Colonic mucosa (tissue), 4 donors: Measurements from ENCODE around the gene COL9A3. TPM values are rescaled to one million over a fixed set of nuclear protein-coding genes. Genes with fewer than 3 reads are reported as not detected.

ENCODE experiments used
- DNase-seq: peaks from one replicate; pipeline ENCODE4 v3.0.0-alpha.2; 2020
- H3K27ac ChIP-seq: fragments of 200-600 bp; one replicate; pipeline ENCODE4 v1.8.0; 2021
- H3K27me3 ChIP-seq: fragments of 200-600 bp; one replicate; pipeline ENCODE4 v1.8.0; 2021
- H3K36me3 ChIP-seq: fragments of 200-600 bp; one replicate; pipeline ENCODE4 v1.8.0; 2021
- H3K4me1 ChIP-seq: fragments of 200-600 bp; one replicate; pipeline ENCODE4 v1.8.0; 2021; ENCODE audit warnings: mild to moderate bottlenecking
- H3K4me3 ChIP-seq: fragments of 200-600 bp; one replicate; pipeline ENCODE4 v1.8.0; 2021
- H3K9ac ChIP-seq, 2 donors: one replicate each; pipeline ENCODE4 v1.7.0; 2013; ENCODE audit warnings: control low read depth in 2 of 2, low read depth in 2 of 2, low read length in 2 of 2
- H3K9me3 ChIP-seq: fragments of 200-600 bp; one replicate; pipeline ENCODE4 v1.8.0; 2021
- intact Hi-C: fragments of 100-400 bp; cut with DNase I; formaldehyde crosslinking; loops from one replicate; pipeline ENCODE4 v1.14.1; 2022
- total RNA-seq, 2 donors: library from RNA; stranded (reverse); fragmentation: NEBNext Ultra II Directional in 1 of 2; extraction: Animal tissue kit (Norgen Biotek cat#: 25700) in 1 of 2; gene quantifications; one replicate each; pipeline ENCODE4 v1.2.1, GENCODE V29; 2021
- TF ChIP-seq, protein P1 (sequence below): fragments of 200-600 bp; IDR thresholded peaks from one replicate; pipeline ENCODE4 v1.8.0; 2022; ENCODE audit warnings: antibody characterized with exemption, mild to moderate bottlenecking
- donor health status: healthy.
- donor health status: DM: no; HTN: no; CAD: no.
- donor health status: DM: no; HTN: no; CAD: no.

Gene COL9A3
- total RNA-seq, 2 donors from 2014 or later = 2.7 to 3.6 TPM

GRCh38 chr20:62822788-62823651 is 6.2 kb downstream of the COL9A3 start:
- intact Hi-C loops = no loop called here
- H3K36me3 ChIP-seq = no peaks in the 10 kb centered on the region
- DNase-seq = peak; percentile 82
- no peaks in the 10 kb centered on the region for H3K9me3 ChIP-seq
- H3K4me1 ChIP-seq = peaks cover 11% of the 10 kb centered on the region
- TF ChIP-seq, protein P1, sequence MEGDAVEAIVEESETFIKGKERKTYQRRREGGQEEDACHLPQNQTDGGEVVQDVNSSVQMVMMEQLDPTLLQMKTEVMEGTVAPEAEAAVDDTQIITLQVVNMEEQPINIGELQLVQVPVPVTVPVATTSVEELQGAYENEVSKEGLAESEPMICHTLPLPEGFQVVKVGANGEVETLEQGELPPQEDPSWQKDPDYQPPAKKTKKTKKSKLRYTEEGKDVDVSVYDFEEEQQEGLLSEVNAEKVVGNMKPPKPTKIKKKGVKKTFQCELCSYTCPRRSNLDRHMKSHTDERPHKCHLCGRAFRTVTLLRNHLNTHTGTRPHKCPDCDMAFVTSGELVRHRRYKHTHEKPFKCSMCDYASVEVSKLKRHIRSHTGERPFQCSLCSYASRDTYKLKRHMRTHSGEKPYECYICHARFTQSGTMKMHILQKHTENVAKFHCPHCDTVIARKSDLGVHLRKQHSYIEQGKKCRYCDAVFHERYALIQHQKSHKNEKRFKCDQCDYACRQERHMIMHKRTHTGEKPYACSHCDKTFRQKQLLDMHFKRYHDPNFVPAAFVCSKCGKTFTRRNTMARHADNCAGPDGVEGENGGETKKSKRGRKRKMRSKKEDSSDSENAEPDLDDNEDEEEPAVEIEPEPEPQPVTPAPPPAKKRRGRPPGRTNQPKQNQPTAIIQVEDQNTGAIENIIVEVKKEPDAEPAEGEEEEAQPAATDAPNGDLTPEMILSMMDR = peak; percentile 50
- peak overlapping the region in 1 of 2 donors; percentile 43 for H3K9ac ChIP-seq
- no peak overlapping the region for H3K4me3 ChIP-seq
- H3K27me3 ChIP-seq = peaks cover 19% of the 10 kb centered on the region
- peak overlapping the region; percentile 18 for H3K27ac ChIP-seq

DNA sequence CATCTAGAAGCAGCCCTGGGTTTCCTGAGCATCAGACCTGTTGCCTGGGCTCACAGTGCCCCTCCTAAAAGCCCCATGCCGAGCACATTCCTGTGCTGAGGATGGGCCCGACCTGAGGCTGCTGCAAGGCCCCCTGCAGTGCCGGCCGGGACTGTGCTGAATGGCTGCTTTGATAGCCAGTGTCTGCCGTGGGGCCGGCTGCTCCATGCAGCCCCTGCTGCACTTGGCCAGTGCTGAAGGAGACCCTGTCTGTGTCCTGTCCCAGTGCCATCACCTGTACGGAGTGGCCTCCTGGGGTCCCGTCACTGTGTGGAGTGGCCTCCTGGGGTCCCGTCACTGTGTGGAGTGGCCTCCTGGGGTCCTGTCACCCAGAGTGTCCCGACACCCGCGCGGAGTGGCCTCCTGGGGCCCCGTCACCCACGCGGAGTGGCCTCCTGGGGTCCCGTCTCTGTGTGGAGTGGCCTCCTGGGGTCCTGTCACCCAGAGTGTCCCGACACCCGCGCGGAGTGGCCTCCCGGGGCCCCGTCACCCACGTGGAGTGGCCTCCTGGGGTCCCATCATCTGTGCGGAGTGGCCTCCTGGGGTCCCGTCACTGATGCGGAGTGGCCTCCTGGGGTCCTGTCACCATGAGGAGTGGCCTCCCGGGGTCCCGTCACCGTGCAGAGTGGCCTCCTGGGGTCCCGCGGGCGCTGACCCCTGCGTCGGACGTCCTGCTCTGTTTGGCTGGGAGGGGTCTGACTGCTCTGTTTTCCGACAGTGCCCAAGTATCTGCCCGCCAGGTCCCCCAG is 7.0 kb downstream of the COL9A3 start:
- H3K9me3 ChIP-seq = no peaks in the 10 kb centered on the region
- no peak overlapping the region for H3K27ac ChIP-seq
- peaks cover 10% of the 10 kb centered on the region for H3K27me3 ChIP-seq
- H3K4me1 ChIP-seq = peaks cover 11% of the 10 kb centered on the region
- no peak for DNase-seq
- TF ChIP-seq, protein P1 = no peak
- no peaks in the 10 kb centered on the region for H3K36me3 ChIP-seq
- no peak overlapping the region for H3K4me3 ChIP-seq
- peak overlapping the region; percentile 64 to 73 for H3K9ac ChIP-seq
- intact Hi-C loops = no loop called here

- peak; percentile 76 for DNase-seq
- Histone ChIP-seq H3K4me1 (peaks cover 11% of the 10 kb centered on the region), H3K9me3 (no peaks in the 10 kb centered on the region), H3K9ac (peak overlapping the region; percentile 64 to 73), H3K36me3 (no peaks in the 10 kb centered on the region), H3K27me3 (peaks cover 4% of the 10 kb centered on the region), H3K27ac (peak overlapping the region; percentile 57), H3K4me3 (peak overlapping the region; percentile 33)
- intact Hi-C loops = no loop called here
- TF ChIP-seq, protein P1 = no peak
Observed at GRCh38 chr20:62824476-62825332, 7.9 kb downstream of the COL9A3 start.

DNA sequence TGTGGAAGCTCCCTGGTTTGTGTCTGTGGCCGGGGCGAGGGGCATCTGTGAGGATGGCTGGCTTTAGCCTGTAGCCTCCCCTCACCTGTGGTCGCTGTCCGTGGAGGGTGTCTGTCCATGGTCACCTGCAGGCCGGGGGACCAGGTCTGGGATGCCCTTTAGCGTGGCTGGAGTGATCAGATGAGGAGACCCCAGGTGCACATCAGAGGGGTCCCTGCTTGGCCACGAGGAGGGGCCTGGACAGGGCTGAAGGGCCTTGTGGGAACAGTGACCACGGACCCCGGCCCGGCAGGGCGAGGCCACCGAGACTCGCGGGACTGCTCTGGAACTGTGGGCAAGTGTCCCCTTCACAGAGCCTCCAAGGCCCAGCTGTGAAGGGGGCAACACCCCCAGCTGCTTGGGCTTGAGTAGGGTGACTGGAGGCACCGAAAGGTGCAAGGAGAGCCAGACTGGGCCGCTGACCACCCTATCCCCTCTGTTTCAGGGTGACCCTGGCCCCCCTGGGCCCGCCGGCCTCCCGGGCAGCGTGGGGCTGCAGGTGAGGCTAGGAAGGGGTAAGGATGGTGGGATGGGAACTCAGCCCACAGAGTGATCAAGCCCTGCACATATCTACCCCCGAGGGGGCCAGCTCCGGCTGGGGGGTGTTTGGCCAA is 8.6 kb downstream of the COL9A3 start:
- no peaks in the 10 kb centered on the region for H3K27me3 ChIP-seq
- H3K4me1 ChIP-seq = peaks cover 11% of the 10 kb centered on the region
- no peaks in the 10 kb centered on the region for H3K36me3 ChIP-seq
- no peak overlapping the region for H3K9ac ChIP-seq
- intact Hi-C loops = no loop called here
- TF ChIP-seq, protein P1 = no peak
- no peak for DNase-seq
- no peak overlapping the region for H3K4me3 ChIP-seq
- H3K27ac ChIP-seq = no peak overlapping the region
- no peaks in the 10 kb centered on the region for H3K9me3 ChIP-seq
